MCF 10A (cell line): ENCODE data around the gene NEK3. TPM values are rescaled to one million over a fixed set of nuclear protein-coding genes. Genes with fewer than 3 reads are reported as not detected.

Experiments
- BruUV-seq: library from RNA; stranded (reverse); fragments of 400-500 nt; replicated peaks from 2 replicates; lab custom pipeline; 2021; lab: Mats Ljungman, UMichigan
- CTCF ChIA-PET: fragments of 300-600 bp; sonication (Branson Sonifier 250); formaldehyde crosslinking; extraction: SDS; loops from one replicate; lab custom pipeline; 2021; ENCODE audit warnings: antibody characterized with exemption, inconsistent platforms; lab: Yijun Ruan, JAX
- POLR2A ChIA-PET: fragments of 300-600, 350-650 bp; sonication (Branson Sonifier 250); formaldehyde crosslinking; extraction: SDS; loops from one replicate; lab custom pipeline; 2020; ENCODE audit warnings: antibody characterized with exemption, inconsistent platforms; lab: Yijun Ruan, JAX
- DNase-seq: peaks from one replicate; pipeline ENCODE4 v3.0.0-alpha.2; 2018; ENCODE audit not compliant: unreplicated experiment
- H3K27ac Mint-ChIP-seq: one replicate; pipeline ENCODE4 v1.8.0; 2022; ENCODE audit warnings: mild to moderate bottlenecking, low read depth, mixed read lengths; ENCODE audit not compliant: unreplicated experiment
- H3K27me3 Mint-ChIP-seq: one replicate; pipeline ENCODE4 v1.8.0; 2022; ENCODE audit warnings: mixed read lengths; ENCODE audit not compliant: insufficient read depth, unreplicated experiment
- H3K36me3 Mint-ChIP-seq: one replicate; pipeline ENCODE4 v1.8.0; 2022; ENCODE audit warnings: mild to moderate bottlenecking, moderate library complexity, mixed read lengths; ENCODE audit not compliant: insufficient read depth, unreplicated experiment
- H3K4me1 Mint-ChIP-seq: one replicate; pipeline ENCODE4 v1.8.0; 2022; ENCODE audit warnings: mixed read lengths; ENCODE audit not compliant: insufficient read depth, unreplicated experiment
- H3K4me3 Mint-ChIP-seq: one replicate; pipeline ENCODE4 v1.8.0; 2022; ENCODE audit warnings: mild to moderate bottlenecking, moderate library complexity, mixed read lengths; ENCODE audit not compliant: unreplicated experiment
- H3K9me3 Mint-ChIP-seq: one replicate; pipeline ENCODE4 v1.8.0; 2022; ENCODE audit warnings: mixed read lengths; ENCODE audit not compliant: unreplicated experiment
- CTCF ChIP-seq: fragments of 200-600 bp; IDR thresholded peaks from one replicate; pipeline ENCODE4 v1.8.0; 2022; ENCODE audit warnings: antibody characterized with exemption, mild to moderate bottlenecking; ENCODE audit not compliant: unreplicated experiment
- intact Hi-C: fragments of 100-400 bp; cut with micrococcal nuclease; formaldehyde crosslinking; loops from 2 replicates; pipeline ENCODE4 v1.14.1; 2022
- total RNA-seq: library from RNA; stranded (reverse); gene quantifications from 2 replicates; pipeline ENCODE4 v1.2.3, GENCODE V29; 2022

The NEK3 gene
- total RNA-seq, 1 experiment from 2014 or later: 23.7 TPM

- CTCF ChIA-PET: interaction anchor here (1.0 to 2.8 kb wide), 4 partner anchors 9 to 304 kb away, joined by 3 to 13 read pairs (median 4); no protein-coding TSS in a partner anchor
- H3K4me3 Mint-ChIP-seq: no peak overlapping the region
- POLR2A ChIA-PET: interaction anchor here (2.0 kb wide), 1 partner anchor 9 kb away, joined by 7 read pairs; no protein-coding TSS in a partner anchor
These were observed 41.3 kb downstream of the NEK3 start for GRCh38 chr13:52118095-52118494.

GRCh38 chr13:52112591-52112990 is 46.8 kb downstream of the NEK3 start:
- peaks cover 14% of the 10 kb centered on the region for H3K27me3 Mint-ChIP-seq

More at GRCh38 chr13:52118095-52118494, 41.3 kb downstream of the NEK3 start:
- Mint-ChIP-seq H3K36me3 (no peaks in the 10 kb centered on the region), H3K9me3 (no peaks in the 10 kb centered on the region), H3K27ac (no peak overlapping the region), H3K4me1 (no peaks in the 10 kb centered on the region), H3K27me3 (peaks cover 14% of the 10 kb centered on the region)
- BruUV-seq: no TSS peak
- TF ChIP-seq CTCF: no peak
- DNase-seq: no peak
- intact Hi-C loops: no loop called here

GRCh38 chr13:52109116-52109670 is 50.2 kb downstream of the NEK3 start:
- CTCF ChIA-PET: interaction anchor here (1.1 kb wide), 1 partner anchor 18 kb away, joined by 5 read pairs; no protein-coding TSS in a partner anchor
- intact Hi-C loops: no loop called here
- no peak for DNase-seq
- Mint-ChIP-seq H3K9me3 (no peaks in the 10 kb centered on the region), H3K36me3 (no peaks in the 10 kb centered on the region), H3K4me3 (no peak overlapping the region), H3K27me3 (peaks cover 7% of the 10 kb centered on the region), H3K4me1 (peaks cover 7% of the 10 kb centered on the region), H3K27ac (no peak overlapping the region)
- POLR2A ChIA-PET: interaction anchor here (0.7 kb wide), 1 partner anchor 13 kb away, joined by 3 read pairs; no protein-coding TSS in a partner anchor
- no TSS peak for BruUV-seq
- TF ChIP-seq CTCF: no peak

More at GRCh38 chr13:52112591-52112990, 46.8 kb downstream of the NEK3 start:
- BruUV-seq: no TSS peak
- CTCF ChIA-PET: interaction anchor here (0.7 to 1.5 kb wide), 2 partner anchors 16 to 156 kb away, joined by 5 read pairs; partner anchors contain the start of gene NEK5
- H3K27ac Mint-ChIP-seq: no peak overlapping the region
- DNase-seq: no peak
- H3K9me3 Mint-ChIP-seq: no peaks in the 10 kb centered on the region
- no peaks in the 10 kb centered on the region for H3K4me1 Mint-ChIP-seq
- no peaks in the 10 kb centered on the region for H3K36me3 Mint-ChIP-seq
- TF ChIP-seq CTCF: no peak
- intact Hi-C loops: no loop called here
- POLR2A ChIA-PET: no interaction called here
- no peak overlapping the region for H3K4me3 Mint-ChIP-seq

- Mint-ChIP-seq H3K4me3 (no peak overlapping the region), H3K4me1 (peaks cover 7% of the 10 kb centered on the region), H3K36me3 (no peaks in the 10 kb centered on the region), H3K27ac (no peak overlapping the region), H3K27me3 (no peaks in the 10 kb centered on the region), H3K9me3 (no peaks in the 10 kb centered on the region)
- no peak for DNase-seq
- POLR2A ChIA-PET: interaction anchor here (0.6 kb wide), 1 partner anchor 21 kb away, joined by 3 read pairs; no protein-coding TSS in a partner anchor
- BruUV-seq: no TSS peak
- CTCF ChIA-PET: interaction anchor here (0.6 to 2.1 kb wide), 6 partner anchors 10 to 291 kb away, joined by 3 to 11 read pairs (median 3); no protein-coding TSS in a partner anchor
- TF ChIP-seq CTCF: no peak
- intact Hi-C loops: no loop called here
These were observed 53.6 kb downstream of the NEK3 start for GRCh38 chr13:52105841-52106240.
